GM18517 (cell line): ENCODE data around the gene KANTR.

Experiments used
- ATAC-seq: cut with Tn5 transposase; IDR thresholded peaks from one replicate; pipeline ENCODE4 v1.9.1; 2021; ENCODE audit warnings: mild to moderate bottlenecking, moderate library complexity; ENCODE audit not compliant: unreplicated experiment

KANTR gene, protein sequence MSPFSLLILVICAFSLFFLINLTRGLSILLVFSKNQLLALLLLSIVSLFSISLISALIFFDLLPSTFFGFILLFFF

DNA sequence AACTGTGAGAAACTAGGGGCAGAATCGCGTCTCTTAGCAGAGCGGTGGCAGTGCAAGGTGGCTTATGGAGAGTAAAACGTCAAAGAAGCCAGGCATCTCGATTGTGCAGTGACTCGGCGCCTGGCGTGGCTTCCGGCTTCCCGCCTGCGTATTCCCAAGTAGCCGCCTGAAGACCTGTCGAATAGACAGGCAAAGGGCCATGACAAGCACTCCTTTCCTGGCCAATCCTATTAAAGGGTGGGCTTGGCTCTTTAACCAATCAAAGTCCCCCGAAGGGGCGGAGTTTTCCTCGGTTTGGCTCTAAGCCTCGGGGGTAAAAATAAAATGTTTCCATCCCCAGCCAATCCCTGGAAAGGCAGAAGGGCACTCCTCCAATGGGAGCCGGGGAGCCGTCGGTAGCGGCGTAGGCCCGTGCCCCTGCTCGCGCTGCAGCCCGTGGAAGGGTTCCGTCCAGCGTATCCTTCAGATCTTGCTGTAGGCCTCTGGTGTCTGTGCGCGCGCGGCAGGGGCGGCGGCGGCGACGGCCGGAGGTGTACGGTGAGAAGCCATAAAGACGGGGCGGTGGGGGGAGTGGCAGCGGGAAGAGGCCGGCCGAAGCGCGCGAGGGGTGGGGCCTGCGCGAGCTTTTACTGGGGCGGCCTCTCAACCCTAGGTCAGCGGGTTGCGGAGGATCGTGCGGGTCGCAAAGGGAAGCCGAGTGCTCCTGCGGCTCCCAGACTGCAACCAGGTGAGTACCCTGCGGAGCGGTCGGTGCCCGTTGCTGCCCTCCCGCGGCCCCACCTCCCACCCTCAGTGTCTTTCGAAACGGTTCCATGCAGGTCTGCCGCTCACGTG, at the start of gene KANTR:
TSS of gene KANTR (plus strand) at position 395 of the 834 bp plus-strand sequence. CDS start 30,131 bp downstream, outside the sequence.
- peak; percentile 83 for ATAC-seq

DNA sequence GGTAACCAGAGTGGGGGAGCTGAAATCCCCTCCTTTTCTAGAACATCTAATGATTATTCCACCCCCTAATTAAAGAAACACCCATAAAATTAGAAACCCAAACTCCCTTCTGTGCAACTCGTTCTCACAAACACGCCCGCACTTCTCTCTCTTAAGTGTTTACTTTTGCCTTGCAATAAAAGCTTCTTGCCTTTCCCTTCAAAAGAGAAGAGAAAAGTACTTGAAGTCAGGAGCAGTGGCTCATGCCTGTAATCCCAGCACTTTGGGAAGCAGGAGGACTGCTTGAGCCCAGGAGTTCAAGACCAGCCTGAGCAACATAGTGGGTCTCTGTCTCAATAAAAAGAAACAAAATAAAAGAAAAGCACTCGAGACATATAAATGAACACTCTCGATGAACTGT, 48.9 kb upstream of the KANTR start:
- ATAC-seq = no peak

DNA sequence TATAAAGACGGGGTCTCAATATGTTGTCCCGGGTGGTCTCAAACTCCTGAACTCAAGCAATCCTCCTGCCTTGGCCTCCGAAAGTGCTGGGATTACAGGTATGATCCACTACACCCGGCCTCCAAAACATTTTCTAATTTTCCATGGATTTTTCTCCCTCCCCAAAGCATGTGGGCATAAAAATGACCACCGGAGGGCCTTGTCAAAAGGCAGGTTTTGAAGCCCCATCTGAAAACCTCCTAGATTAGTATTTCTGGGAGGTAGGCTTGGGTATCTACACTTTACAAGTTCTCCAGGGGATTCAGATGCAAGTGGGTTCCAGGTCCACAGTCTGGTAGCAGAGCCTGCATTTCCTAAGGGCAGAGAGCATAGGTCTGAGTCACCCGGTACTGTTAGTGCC, 46.7 kb upstream of the KANTR start:
- no peak for ATAC-seq

- no peak for ATAC-seq
These were observed 45.5 kb upstream of the KANTR start, which contains the start of gene GPR173 for GRCh38 chrX:53048169-53049126. Gene GPR173, plus strand, starts transcription at chrX:53048789. Its CDS starts 27,833 bp downstream, at chrX:53076622.

GRCh38 chrX:53049127-53049517, 44.8 kb upstream of the KANTR start:
- ATAC-seq = no peak

DNA sequence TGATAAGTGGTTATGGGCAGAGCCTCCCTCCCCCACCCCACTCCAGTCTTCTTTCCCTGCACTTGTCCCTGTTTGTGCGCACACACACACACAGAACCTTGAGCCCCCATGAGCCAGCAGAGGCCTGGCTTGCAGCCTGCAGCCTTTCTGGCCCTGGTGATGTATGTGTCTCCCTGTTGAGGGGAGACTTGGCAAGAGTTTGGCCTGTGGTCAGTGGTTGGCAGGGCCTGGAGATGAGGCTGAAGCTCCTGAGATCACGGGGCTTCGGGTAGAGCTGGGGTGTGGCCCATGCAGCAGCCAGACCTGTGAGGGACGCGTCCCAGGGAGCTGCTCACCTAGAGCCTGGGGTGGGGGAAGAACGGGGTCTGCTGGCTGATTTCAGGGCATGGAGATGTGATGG, 43.1 kb upstream of the KANTR start:
- ATAC-seq = no peak

DNA sequence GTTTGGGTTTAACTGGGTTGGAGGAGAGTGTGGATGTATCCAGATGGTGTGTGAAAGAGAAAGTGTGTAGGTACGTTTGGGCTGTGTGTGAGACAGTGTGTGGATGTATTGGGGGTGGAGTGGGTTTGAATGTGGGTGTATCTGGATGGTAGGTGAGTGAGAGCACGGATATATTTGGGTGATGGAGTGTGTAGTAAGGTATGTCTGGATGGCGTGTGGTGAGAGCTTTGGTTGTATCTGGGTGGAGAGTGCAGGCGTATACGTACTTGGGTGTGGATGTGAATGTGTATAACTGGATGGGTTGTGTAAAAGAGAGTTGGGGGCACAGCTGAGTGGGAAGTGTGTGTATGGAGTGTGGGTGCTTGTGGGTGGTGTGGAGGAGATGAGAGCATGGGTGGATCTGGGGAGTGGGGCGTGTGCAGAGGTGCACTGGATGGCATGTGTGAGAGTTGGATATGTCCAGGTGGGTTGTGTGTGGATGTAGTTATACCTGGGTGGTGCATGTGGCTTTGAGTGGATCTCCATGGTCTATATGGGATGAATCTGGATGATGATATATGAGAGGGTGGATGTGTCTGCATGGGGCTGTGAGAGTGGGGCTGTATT, 38.6 kb upstream of the KANTR start:
- ATAC-seq = no peak

DNA sequence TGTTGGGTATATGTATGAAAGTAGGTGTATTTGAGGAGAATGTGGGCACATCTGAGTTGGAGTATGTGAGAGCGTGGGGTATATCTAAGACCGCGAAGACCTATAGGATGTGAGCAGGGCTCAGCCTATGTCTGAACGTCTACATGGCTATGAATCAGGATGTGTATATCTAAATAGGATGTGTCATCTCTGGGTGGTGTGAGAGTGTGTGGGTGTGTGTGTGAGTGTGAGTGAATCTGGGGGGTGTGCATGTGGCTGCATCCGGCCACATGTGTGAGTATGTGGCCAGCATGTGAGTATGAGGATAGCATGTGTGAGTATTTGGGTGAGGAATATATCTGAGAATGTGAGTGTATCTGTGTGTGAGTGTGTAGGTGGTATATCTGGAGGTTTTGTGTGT, 37.6 kb upstream of the KANTR start:
- ATAC-seq = no peak

DNA sequence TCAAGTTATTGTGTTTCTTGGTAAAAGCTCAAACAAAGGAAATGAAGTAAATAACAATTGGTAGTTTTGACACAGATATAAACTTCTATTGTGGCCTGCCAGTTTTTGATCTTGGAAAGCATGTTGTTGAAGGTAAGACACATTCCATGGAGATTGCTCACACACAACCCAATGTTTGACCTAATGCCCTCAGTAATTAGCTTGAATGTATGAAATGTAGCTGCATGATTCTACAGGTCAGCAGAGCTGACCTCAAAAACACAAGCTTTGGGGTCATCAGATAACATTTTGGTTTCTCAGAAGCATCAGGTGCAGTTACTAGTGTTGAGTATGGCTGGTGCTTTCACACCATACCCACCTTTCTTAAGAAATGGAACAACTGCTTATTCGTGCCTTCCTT, 28.8 kb upstream of the KANTR start:
- no peak for ATAC-seq

GRCh38 chrX:53071064-53071463, 22.9 kb upstream of the KANTR start:
- no peak for ATAC-seq

- ATAC-seq = peak; percentile 78
These were observed 22.1 kb upstream of the KANTR start for GRCh38 chrX:53071604-53072417.

- no peak for ATAC-seq
These were observed 21.4 kb upstream of the KANTR start for GRCh38 chrX:53072418-53073114.

DNA sequence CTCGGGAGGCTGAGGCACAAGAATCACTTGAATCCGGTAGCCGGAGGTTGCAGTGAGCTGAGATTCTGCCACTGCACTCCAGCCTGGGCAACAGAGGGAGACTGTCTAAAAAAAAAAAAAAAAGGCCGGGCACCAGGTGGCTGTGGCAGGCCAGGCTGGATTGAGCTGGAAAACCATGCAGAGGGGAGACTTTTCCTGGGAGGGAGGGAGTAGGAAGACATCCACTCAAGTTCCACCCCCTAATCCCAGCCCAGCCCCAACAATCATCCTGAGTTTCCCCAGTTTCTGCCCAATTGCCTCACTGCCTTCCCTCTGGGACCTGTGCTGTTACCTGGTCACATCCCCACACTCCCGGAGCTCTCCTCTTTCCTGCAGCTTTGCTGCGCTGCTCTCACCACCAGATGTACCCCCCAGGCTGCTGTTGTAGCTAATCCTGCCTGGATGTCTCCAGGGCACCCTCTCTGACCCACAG, 20.8 kb upstream of the KANTR start:
- ATAC-seq = no peak

DNA sequence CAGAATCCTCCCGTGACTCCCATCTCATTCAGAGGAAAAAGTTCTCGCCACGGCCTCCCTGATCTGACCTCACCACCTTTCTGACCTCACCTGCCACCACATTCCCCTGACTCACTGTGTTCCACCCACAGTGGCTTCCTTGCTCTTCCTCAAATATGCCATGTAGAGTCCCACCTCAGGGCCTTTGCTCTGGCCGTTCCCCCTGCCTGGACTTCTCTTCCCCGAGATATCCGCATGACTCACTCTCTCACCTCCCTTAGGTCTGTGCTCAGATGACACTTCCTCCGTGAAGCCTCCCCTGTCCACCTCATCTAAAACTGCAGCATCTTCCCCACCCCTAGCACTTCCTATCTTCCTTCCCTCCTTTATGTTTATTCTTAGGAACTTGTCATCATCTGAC, 18.9 kb upstream of the KANTR start:
- no peak for ATAC-seq

GRCh38 chrX:53076671-53077070, 17.3 kb upstream of the KANTR start:
- no peak for ATAC-seq

DNA sequence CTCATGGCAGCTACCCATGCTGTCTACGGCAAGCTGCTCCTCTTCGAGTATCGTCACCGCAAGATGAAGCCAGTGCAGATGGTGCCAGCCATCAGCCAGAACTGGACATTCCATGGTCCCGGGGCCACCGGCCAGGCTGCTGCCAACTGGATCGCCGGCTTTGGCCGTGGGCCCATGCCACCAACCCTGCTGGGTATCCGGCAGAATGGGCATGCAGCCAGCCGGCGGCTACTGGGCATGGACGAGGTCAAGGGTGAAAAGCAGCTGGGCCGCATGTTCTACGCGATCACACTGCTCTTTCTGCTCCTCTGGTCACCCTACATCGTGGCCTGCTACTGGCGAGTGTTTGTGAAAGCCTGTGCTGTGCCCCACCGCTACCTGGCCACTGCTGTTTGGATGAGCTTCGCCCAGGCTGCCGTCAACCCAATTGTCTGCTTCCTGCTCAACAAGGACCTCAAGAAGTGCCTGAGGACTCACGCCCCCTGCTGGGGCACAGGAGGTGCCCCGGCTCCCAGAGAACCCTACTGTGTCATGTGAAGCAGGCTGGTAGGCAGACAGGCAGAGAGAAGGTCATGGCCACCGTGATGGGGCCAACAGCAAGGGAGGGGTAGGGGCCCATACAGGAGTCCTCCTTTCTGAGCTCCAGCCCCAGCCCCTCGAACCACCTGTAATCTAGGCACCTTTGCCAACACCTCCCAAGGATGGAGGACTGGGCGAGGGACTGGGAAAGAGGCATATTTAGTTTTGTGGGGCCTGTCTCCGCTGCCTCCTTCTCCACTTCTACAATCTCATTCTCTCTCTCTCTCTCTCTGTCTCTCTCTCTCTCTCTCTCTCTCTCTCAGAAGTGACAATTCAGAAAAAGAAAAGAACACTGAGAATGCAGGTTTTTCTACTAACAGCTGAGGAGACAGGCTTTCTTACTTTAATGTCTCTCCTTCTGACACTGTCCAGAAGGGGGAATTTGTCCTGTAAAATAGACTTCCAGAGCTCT, 16.4 kb upstream of the KANTR start:
- ATAC-seq = no peak

GRCh38 chrX:53078943-53079342, 15.0 kb upstream of the KANTR start:
- ATAC-seq = no peak
